Endothelial cell of umbilical vein (primary cell): ENCODE data around the gene TMCO1. TPM values are rescaled to one million over a fixed set of nuclear protein-coding genes. Genes with fewer than 3 reads are reported as not detected.

ENCODE experiments used
- BruUV-seq: library from RNA; stranded (reverse); fragments of 400-500 nt; replicated peaks from 2 replicates; lab custom pipeline; 2021; lab: Mats Ljungman, UMichigan
- CTCF ChIA-PET: fragments of 300-600, 350-600 bp; sonication (Branson Sonifier 250); formaldehyde crosslinking; loops from one replicate; lab custom pipeline; 2021; ENCODE audit warnings: antibody characterized with exemption, inconsistent platforms; lab: Charles Lee
- POLR2A ChIA-PET: fragments of 300-600, 350-600 bp; sonication (Branson Sonifier 250); formaldehyde crosslinking; loops from one replicate; lab custom pipeline; 2021; ENCODE audit warnings: antibody characterized with exemption, inconsistent platforms; lab: Charles Lee
- DNase-seq: peaks from one replicate; pipeline ENCODE4 v3.0.0-alpha.2; 2011; ENCODE audit warnings: low read depth, low spot score
- FAIRE-seq: peaks from 2 replicates; lab custom pipeline; 2011; peaks lifted over from hg19 to GRCh38; lab: Jason Lieb, UNC
- H2AFZ ChIP-seq: 2 replicates; pipeline ENCODE4 v1.6.0; 2012; ENCODE audit warnings: low read depth, low read length, control low read depth, inconsistent platforms
- H3K27ac ChIP-seq: 2 replicates; pipeline ENCODE4 v1.5.1; 2011; ENCODE audit warnings: low read depth, mild to moderate bottlenecking, control low read depth, low read length, moderate library complexity; ENCODE audit not compliant: insufficient read depth
- H3K27me3 ChIP-seq, 2 experiments: 2 replicates each; pipeline versions ENCODE4 v1.6.0 to v1.6.1; 2011; ENCODE audit warnings: low read length in 2 of 2, mixed read lengths in 1 of 2; ENCODE audit not compliant: control insufficient read depth in 2 of 2, insufficient read depth in 2 of 2
- H3K36me3 ChIP-seq, 2 experiments: 2 replicates in 1 of 2; 3 replicates in 1 of 2; pipeline ENCODE4 v1.5.1; 2011; ENCODE audit warnings: low read length in 2 of 2, mild to moderate bottlenecking in 1 of 2, moderate library complexity in 1 of 2; ENCODE audit not compliant: control insufficient read depth in 2 of 2, insufficient read depth in 2 of 2; ENCODE audit errors: extremely low read depth in 1 of 2
- H3K4me1 ChIP-seq: 3 replicates; pipeline ENCODE4 v1.5.1; 2011; ENCODE audit warnings: mild to moderate bottlenecking, low read length; ENCODE audit not compliant: control insufficient read depth, insufficient read depth; ENCODE audit errors: extremely low read depth
- H3K4me2 ChIP-seq: 2 replicates; pipeline ENCODE4 v1.6.1; 2011; ENCODE audit warnings: low read length, control low read depth, mixed read lengths; ENCODE audit not compliant: insufficient read depth
- H3K4me3 ChIP-seq, 3 experiments: fragments of 200-600 bp in 1 of 3; sonication (generic), shearing (Covaris generic) in 1 of 3; replicated peaks in 1 of 3; 2 replicates each; pipeline ENCODE4 v1.5.1; 2011 to 2016; ENCODE audit warnings: control low read depth in 3 of 3, low read length in 3 of 3, mild to moderate bottlenecking in 2 of 3, inconsistent platforms in 1 of 3, low read depth in 1 of 3, moderate library complexity in 1 of 3; ENCODE audit not compliant: insufficient read depth in 1 of 3
- H3K79me2 ChIP-seq: 2 replicates; pipeline ENCODE4 v1.6.0; 2012; ENCODE audit warnings: low read length, inconsistent platforms; ENCODE audit not compliant: control insufficient read depth, insufficient read depth
- H3K9ac ChIP-seq: replicated peaks from 2 replicates; pipeline ENCODE3; 2011; ENCODE audit warnings: low read length, control low read depth; ENCODE audit not compliant: insufficient read depth; ENCODE audit errors: extremely low read depth
- H3K9me1 ChIP-seq: replicated peaks from 3 replicates; pipeline ENCODE4 v1.6.0; 2011; ENCODE audit warnings: mild to moderate bottlenecking, low read length; ENCODE audit not compliant: control insufficient read depth, insufficient read depth; ENCODE audit errors: extremely low read depth
- H3K9me3 ChIP-seq: replicated peaks from 2 replicates; pipeline ENCODE4 v1.5.1; 2012; ENCODE audit warnings: low read length, inconsistent platforms; ENCODE audit not compliant: control insufficient read depth, insufficient read depth
- H4K20me1 ChIP-seq: replicated peaks from 2 replicates; pipeline ENCODE3; 2011; ENCODE audit warnings: mild to moderate bottlenecking, low read length; ENCODE audit not compliant: control insufficient read depth, insufficient read depth; ENCODE audit errors: extremely low read depth
- CTCF ChIP-seq, 2 donors: IDR thresholded peaks; 1 replicate in 1 of 2; 2 replicates in 1 of 2; pipeline ENCODE4 v1.5.1; 2011; ENCODE audit warnings: low read length in 2 of 2, mild to moderate bottlenecking in 2 of 2, moderate library complexity in 2 of 2, control low read depth in 1 of 2, inconsistent platforms in 1 of 2, low read depth in 1 of 2; ENCODE audit not compliant: insufficient read depth in 1 of 2; ENCODE audit errors: extremely low read depth in 1 of 2
- EZH2 ChIP-seq: IDR thresholded peaks from 2 replicates; pipeline ENCODE4 v1.6.1; 2012; ENCODE audit warnings: borderline replicate concordance, low read depth, mild to moderate bottlenecking, moderate library complexity, low read length, inconsistent platforms; ENCODE audit not compliant: severe bottlenecking
- FOS ChIP-seq: IDR thresholded peaks from 2 replicates; pipeline ENCODE4 v1.6.1; 2011; ENCODE audit warnings: mild to moderate bottlenecking, low read length, moderate library complexity, borderline replicate concordance; ENCODE audit not compliant: insufficient read depth
- JUN ChIP-seq: IDR thresholded peaks from 2 replicates; pipeline ENCODE4 v1.6.1; 2011; ENCODE audit warnings: borderline replicate concordance, low read depth; ENCODE audit not compliant: insufficient read length, insufficient read depth
- MAX ChIP-seq: IDR thresholded peaks from 2 replicates; pipeline ENCODE4 v1.6.1; 2011; ENCODE audit not compliant: insufficient read depth, insufficient read length
- MYC ChIP-seq: IDR thresholded peaks from one replicate; pipeline ENCODE4 v1.6.1; 2011; ENCODE audit warnings: mild to moderate bottlenecking, low read depth, low read length
- POLR2AphosphoS5 ChIP-seq: IDR thresholded peaks from 2 replicates; pipeline ENCODE4 v1.6.1; 2012; ENCODE audit warnings: low read depth, mild to moderate bottlenecking, control low read depth, low read length, moderate library complexity; ENCODE audit not compliant: insufficient read depth
- dilution Hi-C: fragments of 300-500 bp; cut with MboI; formaldehyde crosslinking; loops from one replicate; pipeline ENCODE4 v1.15.0; 2019; ENCODE audit warnings: low sequenced_read_pairs; ENCODE audit not compliant: extremely low pct_ligation_motif_present
- intact Hi-C: fragments of 100-400 bp; cut with micrococcal nuclease; formaldehyde crosslinking; loops from one replicate; pipeline ENCODE4 v1.10.0; 2022
- polyA plus RNA-seq, 4 experiments: library from polyadenylated mRNA; depleted of rRNA in 3 of 4; stranded (reverse) in 3 of 4; unstranded in 1 of 4; fragments of >200 nt; gene quantifications; 2 replicates each; pipeline versions ENCODE4 v1.2.1 to v1.2.3, GENCODE V29; 2011 to 2012; ENCODE audit warnings: missing spikeins in 1 of 4
- total RNA-seq: library from RNA; stranded (reverse); gene quantifications from 2 replicates; pipeline ENCODE4 v1.2.3, GENCODE V29; 2021

TMCO1 gene
- total and polyA plus RNA-seq, 2 donors (not counting 3 experiments of a cell fraction or from before 2014, with no cell fraction given), result 86.0 to 93.4 TPM

GRCh38 chr1:165707984-165708706, 60.5 kb downstream of the TMCO1 start:
- Histone ChIP-seq H3K4me2 (no peak overlapping the region), H3K4me3 (no peak overlapping the region), H2AFZ (no peak overlapping the region), H3K9me3 (no peaks in the 10 kb centered on the region), H3K27ac (no peak overlapping the region), H3K9ac (no peak overlapping the region), H3K4me1 (no peaks in the 10 kb centered on the region), H3K27me3 (peaks cover 5 to 16% of the 10 kb centered on the region in 2 experiments), H3K9me1 (no peaks in the 10 kb centered on the region), H4K20me1 (no peaks in the 10 kb centered on the region), H3K79me2 (no peaks in the 10 kb centered on the region), H3K36me3 (no peaks in the 10 kb centered on the region)
- POLR2A ChIA-PET, result interaction anchor here (0.5 kb wide), 1 partner anchor 11 kb away, joined by 3 read pairs; no protein-coding TSS in a partner anchor
- BruUV-seq, result no TSS peak
- FAIRE-seq (no peak), DNase-seq (no peak)
- no peak for TF ChIP-seq JUN
- TF ChIP-seq FOS, result no peak
- no peak for TF ChIP-seq MAX
- TF ChIP-seq POLR2AphosphoS5, result no peak
- TF ChIP-seq MYC, result no peak
- TF ChIP-seq CTCF (IDR thresholded peaks at IDR 0.05; ENCODE audit: extremely low read depth in 1 of 2, insufficient read depth in 1 of 2, low read depth in 1 of 2, low read length in 2 of 2), result no peak
- no peak for TF ChIP-seq EZH2
- intact Hi-C loops, result no loop called here
- CTCF ChIA-PET, result interaction anchor here (0.8 to 1.6 kb wide), 2 partner anchors 10 to 107 kb away, joined by 3 to 10 read pairs; partner anchors contain the start of gene ALDH9A1
- dilution Hi-C loops, result no loop called here
